Endothelial cell of umbilical vein (primary cell): ENCODE data around the gene SLC25A20. TPM values are rescaled to one million over a fixed set of nuclear protein-coding genes. Genes with fewer than 3 reads are reported as not detected.

Source experiments
- BruUV-seq: library from RNA; stranded (reverse); fragments of 400-500 nt; replicated peaks from 2 replicates; lab custom pipeline; 2021; lab: Mats Ljungman, UMichigan
- CTCF ChIA-PET: fragments of 300-600, 350-600 bp; sonication (Branson Sonifier 250); formaldehyde crosslinking; loops from one replicate; lab custom pipeline; 2021; ENCODE audit warnings: antibody characterized with exemption, inconsistent platforms; lab: Charles Lee
- POLR2A ChIA-PET: fragments of 300-600, 350-600 bp; sonication (Branson Sonifier 250); formaldehyde crosslinking; loops from one replicate; lab custom pipeline; 2021; ENCODE audit warnings: antibody characterized with exemption, inconsistent platforms; lab: Charles Lee
- DNase-seq: peaks from one replicate; pipeline ENCODE4 v3.0.0-alpha.2; 2011; ENCODE audit warnings: low read depth, low spot score
- FAIRE-seq: peaks from 2 replicates; lab custom pipeline; 2011; peaks lifted over from hg19 to GRCh38; lab: Jason Lieb, UNC
- H2AFZ ChIP-seq: 2 replicates; pipeline ENCODE4 v1.6.0; 2012; ENCODE audit warnings: low read depth, low read length, control low read depth, inconsistent platforms
- H3K27ac ChIP-seq: 2 replicates; pipeline ENCODE4 v1.5.1; 2011; ENCODE audit warnings: low read depth, mild to moderate bottlenecking, control low read depth, low read length, moderate library complexity; ENCODE audit not compliant: insufficient read depth
- H3K27me3 ChIP-seq, 2 experiments: 2 replicates each; pipeline versions ENCODE4 v1.6.0 to v1.6.1; 2011; ENCODE audit warnings: low read length in 2 of 2, mixed read lengths in 1 of 2; ENCODE audit not compliant: control insufficient read depth in 2 of 2, insufficient read depth in 2 of 2
- H3K36me3 ChIP-seq, 2 experiments: 2 replicates in 1 of 2; 3 replicates in 1 of 2; pipeline ENCODE4 v1.5.1; 2011; ENCODE audit warnings: low read length in 2 of 2, mild to moderate bottlenecking in 1 of 2, moderate library complexity in 1 of 2; ENCODE audit not compliant: control insufficient read depth in 2 of 2, insufficient read depth in 2 of 2; ENCODE audit errors: extremely low read depth in 1 of 2
- H3K4me1 ChIP-seq: 3 replicates; pipeline ENCODE4 v1.5.1; 2011; ENCODE audit warnings: mild to moderate bottlenecking, low read length; ENCODE audit not compliant: control insufficient read depth, insufficient read depth; ENCODE audit errors: extremely low read depth
- H3K4me2 ChIP-seq: 2 replicates; pipeline ENCODE4 v1.6.1; 2011; ENCODE audit warnings: low read length, control low read depth, mixed read lengths; ENCODE audit not compliant: insufficient read depth
- H3K4me3 ChIP-seq, 3 experiments: fragments of 200-600 bp in 1 of 3; sonication (generic), shearing (Covaris generic) in 1 of 3; replicated peaks in 1 of 3; 2 replicates each; pipeline ENCODE4 v1.5.1; 2011 to 2016; ENCODE audit warnings: control low read depth in 3 of 3, low read length in 3 of 3, mild to moderate bottlenecking in 2 of 3, inconsistent platforms in 1 of 3, low read depth in 1 of 3, moderate library complexity in 1 of 3; ENCODE audit not compliant: insufficient read depth in 1 of 3
- H3K79me2 ChIP-seq: 2 replicates; pipeline ENCODE4 v1.6.0; 2012; ENCODE audit warnings: low read length, inconsistent platforms; ENCODE audit not compliant: control insufficient read depth, insufficient read depth
- H3K9ac ChIP-seq: replicated peaks from 2 replicates; pipeline ENCODE3; 2011; ENCODE audit warnings: low read length, control low read depth; ENCODE audit not compliant: insufficient read depth; ENCODE audit errors: extremely low read depth
- H3K9me1 ChIP-seq: replicated peaks from 3 replicates; pipeline ENCODE4 v1.6.0; 2011; ENCODE audit warnings: mild to moderate bottlenecking, low read length; ENCODE audit not compliant: control insufficient read depth, insufficient read depth; ENCODE audit errors: extremely low read depth
- H3K9me3 ChIP-seq: replicated peaks from 2 replicates; pipeline ENCODE4 v1.5.1; 2012; ENCODE audit warnings: low read length, inconsistent platforms; ENCODE audit not compliant: control insufficient read depth, insufficient read depth
- H4K20me1 ChIP-seq: replicated peaks from 2 replicates; pipeline ENCODE3; 2011; ENCODE audit warnings: mild to moderate bottlenecking, low read length; ENCODE audit not compliant: control insufficient read depth, insufficient read depth; ENCODE audit errors: extremely low read depth
- EZH2 ChIP-seq: IDR thresholded peaks from 2 replicates; pipeline ENCODE4 v1.6.1; 2012; ENCODE audit warnings: borderline replicate concordance, low read depth, mild to moderate bottlenecking, moderate library complexity, low read length, inconsistent platforms; ENCODE audit not compliant: severe bottlenecking
- FOS ChIP-seq: IDR thresholded peaks from 2 replicates; pipeline ENCODE4 v1.6.1; 2011; ENCODE audit warnings: mild to moderate bottlenecking, low read length, moderate library complexity, borderline replicate concordance; ENCODE audit not compliant: insufficient read depth
- GATA2 ChIP-seq: IDR thresholded peaks from 2 replicates; pipeline ENCODE4 v1.7.0; 2011; ENCODE audit warnings: low read depth, mild to moderate bottlenecking, moderate library complexity, mixed read lengths, low read length; ENCODE audit not compliant: insufficient read length, insufficient read depth
- JUN ChIP-seq: IDR thresholded peaks from 2 replicates; pipeline ENCODE4 v1.6.1; 2011; ENCODE audit warnings: borderline replicate concordance, low read depth; ENCODE audit not compliant: insufficient read length, insufficient read depth
- MAX ChIP-seq: IDR thresholded peaks from 2 replicates; pipeline ENCODE4 v1.6.1; 2011; ENCODE audit not compliant: insufficient read depth, insufficient read length
- MYC ChIP-seq: IDR thresholded peaks from one replicate; pipeline ENCODE4 v1.6.1; 2011; ENCODE audit warnings: mild to moderate bottlenecking, low read depth, low read length
- POLR2A ChIP-seq: IDR thresholded peaks from 2 replicates; pipeline ENCODE4 v1.6.1; 2012; ENCODE audit warnings: low read depth, mild to moderate bottlenecking, control low read depth, low read length
- POLR2AphosphoS5 ChIP-seq: IDR thresholded peaks from 2 replicates; pipeline ENCODE4 v1.6.1; 2012; ENCODE audit warnings: low read depth, mild to moderate bottlenecking, control low read depth, low read length, moderate library complexity; ENCODE audit not compliant: insufficient read depth
- dilution Hi-C: fragments of 300-500 bp; cut with MboI; formaldehyde crosslinking; loops from one replicate; pipeline ENCODE4 v1.15.0; 2019; ENCODE audit warnings: low sequenced_read_pairs; ENCODE audit not compliant: extremely low pct_ligation_motif_present
- intact Hi-C: fragments of 100-400 bp; cut with micrococcal nuclease; formaldehyde crosslinking; loops from one replicate; pipeline ENCODE4 v1.10.0; 2022
- polyA plus RNA-seq, 4 experiments: library from polyadenylated mRNA; depleted of rRNA in 3 of 4; stranded (reverse) in 3 of 4; unstranded in 1 of 4; fragments of >200 nt; gene quantifications; 2 replicates each; pipeline versions ENCODE4 v1.2.1 to v1.2.3, GENCODE V29; 2011 to 2012; ENCODE audit warnings: missing spikeins in 1 of 4
- total RNA-seq: library from RNA; stranded (reverse); gene quantifications from 2 replicates; pipeline ENCODE4 v1.2.3, GENCODE V29; 2021
- TF ChIP-seq, protein P1 (sequence below), 2 donors: IDR thresholded peaks; 1 replicate in 1 of 2; 2 replicates in 1 of 2; pipeline ENCODE4 v1.5.1; 2011; ENCODE audit warnings: low read length in 2 of 2, mild to moderate bottlenecking in 2 of 2, moderate library complexity in 2 of 2, control low read depth in 1 of 2, inconsistent platforms in 1 of 2, low read depth in 1 of 2; ENCODE audit not compliant: insufficient read depth in 1 of 2; ENCODE audit errors: extremely low read depth in 1 of 2

Gene SLC25A20
- total and polyA plus RNA-seq, 2 donors (not counting 3 experiments of a cell fraction or from before 2014, with no cell fraction given): 7.9 to 11.0 TPM

DNA sequence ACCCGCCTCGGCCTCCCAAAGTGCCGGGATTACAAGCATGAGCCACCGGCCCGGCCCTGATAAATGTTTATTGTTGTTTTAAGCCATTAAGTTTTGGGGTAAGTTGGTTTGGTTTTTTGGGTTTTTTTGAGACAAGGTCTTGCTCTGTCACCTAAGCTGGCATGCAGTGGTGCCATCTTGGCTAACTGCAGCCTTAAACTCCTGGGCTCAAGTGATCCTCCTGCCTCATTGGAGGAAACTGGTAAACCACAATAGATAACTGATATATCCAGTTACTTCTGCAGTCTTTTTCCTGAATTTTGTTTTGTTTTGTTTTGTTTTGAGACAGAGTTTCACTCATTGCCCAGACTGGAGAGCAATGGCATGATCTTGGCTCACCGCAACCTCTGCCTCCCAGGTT is 4.2 kb downstream of the SLC25A20 start:
- POLR2A ChIA-PET: no interaction called here

More for the DNA sequence above, 4.2 kb downstream of the SLC25A20 start:
- DNase-seq: no peak
- TF ChIP-seq FOS: no peak
- TF ChIP-seq EZH2: no peak
- TF ChIP-seq JUN: no peak
- no peak for TF ChIP-seq MYC
- TF ChIP-seq POLR2AphosphoS5: no peak
- TF ChIP-seq POLR2A: no peak
- TF ChIP-seq, protein P1, sequence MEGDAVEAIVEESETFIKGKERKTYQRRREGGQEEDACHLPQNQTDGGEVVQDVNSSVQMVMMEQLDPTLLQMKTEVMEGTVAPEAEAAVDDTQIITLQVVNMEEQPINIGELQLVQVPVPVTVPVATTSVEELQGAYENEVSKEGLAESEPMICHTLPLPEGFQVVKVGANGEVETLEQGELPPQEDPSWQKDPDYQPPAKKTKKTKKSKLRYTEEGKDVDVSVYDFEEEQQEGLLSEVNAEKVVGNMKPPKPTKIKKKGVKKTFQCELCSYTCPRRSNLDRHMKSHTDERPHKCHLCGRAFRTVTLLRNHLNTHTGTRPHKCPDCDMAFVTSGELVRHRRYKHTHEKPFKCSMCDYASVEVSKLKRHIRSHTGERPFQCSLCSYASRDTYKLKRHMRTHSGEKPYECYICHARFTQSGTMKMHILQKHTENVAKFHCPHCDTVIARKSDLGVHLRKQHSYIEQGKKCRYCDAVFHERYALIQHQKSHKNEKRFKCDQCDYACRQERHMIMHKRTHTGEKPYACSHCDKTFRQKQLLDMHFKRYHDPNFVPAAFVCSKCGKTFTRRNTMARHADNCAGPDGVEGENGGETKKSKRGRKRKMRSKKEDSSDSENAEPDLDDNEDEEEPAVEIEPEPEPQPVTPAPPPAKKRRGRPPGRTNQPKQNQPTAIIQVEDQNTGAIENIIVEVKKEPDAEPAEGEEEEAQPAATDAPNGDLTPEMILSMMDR (IDR thresholded peaks at IDR 0.05; ENCODE audit: extremely low read depth in 1 of 2, insufficient read depth in 1 of 2, low read depth in 1 of 2, low read length in 2 of 2): no peak
- no peak for TF ChIP-seq GATA2
- TF ChIP-seq MAX: no peak
- Histone ChIP-seq H3K9ac (no peak overlapping the region), H3K9me1 (no peaks in the 10 kb centered on the region), H3K79me2 (no peaks in the 10 kb centered on the region), H3K9me3 (no peaks in the 10 kb centered on the region), H2AFZ (no peak overlapping the region), H3K27ac (no peak overlapping the region), H4K20me1 (no peaks in the 10 kb centered on the region), H3K4me1 (peaks cover 7% of the 10 kb centered on the region), H3K4me2 (no peak overlapping the region), H3K4me3 (no peak overlapping the region), H3K36me3 (no peaks in the 10 kb centered on the region), H3K27me3 (no peaks in the 10 kb centered on the region)
- BruUV-seq: no TSS peak
- no peak for FAIRE-seq
- CTCF ChIA-PET: no interaction called here
- intact Hi-C loops (no loop called here), dilution Hi-C loops (no loop called here)
